Chondrocyte (in vitro differentiated cells): ENCODE measurements around the gene KLHL28. TPM values are rescaled to one million over a fixed set of nuclear protein-coding genes. Genes with fewer than 3 reads are reported as not detected.

ENCODE experiments used
- DNase-seq: peaks from one replicate; pipeline ENCODE4 v3.0.0; 2021; ENCODE audit warnings: mixed read lengths, low spot score
- H3K27ac Mint-ChIP-seq: one replicate; pipeline ENCODE4 v1.8.0; 2021; ENCODE audit warnings: mild to moderate bottlenecking, moderate library complexity, mixed read lengths; ENCODE audit not compliant: unreplicated experiment
- H3K27me3 Mint-ChIP-seq: 2 replicates; pipeline ENCODE4 v1.8.0; 2021; ENCODE audit warnings: low read depth, mixed read lengths
- H3K36me3 Mint-ChIP-seq: 2 replicates; pipeline ENCODE4 v1.8.0; 2021; ENCODE audit warnings: low read depth, mixed read lengths
- H3K4me1 Mint-ChIP-seq: 2 replicates; pipeline ENCODE4 v1.8.0; 2021; ENCODE audit warnings: low read depth, mild to moderate bottlenecking, mixed read lengths
- H3K4me3 Mint-ChIP-seq: one replicate; pipeline ENCODE4 v1.8.0; 2021; ENCODE audit warnings: mild to moderate bottlenecking, moderate library complexity, mixed read lengths; ENCODE audit not compliant: unreplicated experiment
- H3K9me3 Mint-ChIP-seq: 2 replicates; pipeline ENCODE4 v1.8.0; 2021; ENCODE audit warnings: low read depth, mixed read lengths
- CTCF ChIP-seq: fragments of 200-600 bp; sonication (generic); IDR thresholded peaks from 2 replicates; pipeline ENCODE4 v1.5.0; 2021; ENCODE audit warnings: antibody characterized with exemption, mild to moderate bottlenecking, moderate library complexity
- total RNA-seq: library from RNA; stranded (reverse); gene quantifications from 3 replicates; pipeline ENCODE4 v1.2.1, GENCODE V29; 2021

Gene KLHL28
- total RNA-seq, 1 donor from 2014 or later = 24.2 TPM

GRCh38 chr14:44963775-44964380 is 2.1 kb upstream of the KLHL28 start:
- no peak for DNase-seq
- no peak overlapping the region for H3K4me3 Mint-ChIP-seq
- peaks cover 68% of the 10 kb centered on the region for H3K4me1 Mint-ChIP-seq
- no peaks in the 10 kb centered on the region for H3K27me3 Mint-ChIP-seq
- no peak for TF ChIP-seq CTCF
- H3K9me3 Mint-ChIP-seq = no peaks in the 10 kb centered on the region
- H3K27ac Mint-ChIP-seq = peak overlapping the region; percentile 30
- H3K36me3 Mint-ChIP-seq = no peaks in the 10 kb centered on the region

- no peak for DNase-seq
- H3K27me3 Mint-ChIP-seq = no peaks in the 10 kb centered on the region
- no peaks in the 10 kb centered on the region for H3K9me3 Mint-ChIP-seq
- no peak overlapping the region for H3K4me3 Mint-ChIP-seq
- peaks cover 61% of the 10 kb centered on the region for H3K4me1 Mint-ChIP-seq
- TF ChIP-seq CTCF = no peak
- no peaks in the 10 kb centered on the region for H3K36me3 Mint-ChIP-seq
- no peak overlapping the region for H3K27ac Mint-ChIP-seq
These were observed 1.3 kb upstream of the KLHL28 start for GRCh38 chr14:44963044-44963528.

- Mint-ChIP-seq H3K4me3 (no peak overlapping the region), H3K4me1 (peaks cover 56% of the 10 kb centered on the region), H3K9me3 (no peaks in the 10 kb centered on the region), H3K36me3 (no peaks in the 10 kb centered on the region), H3K27me3 (no peaks in the 10 kb centered on the region), H3K27ac (no peak overlapping the region)
- peak; percentile 11 for TF ChIP-seq CTCF
- peak; percentile 93 for DNase-seq
These were observed 742 bp upstream of the KLHL28 start for GRCh38 chr14:44962334-44963043.

- no peak for DNase-seq
- H3K4me1 Mint-ChIP-seq = peaks cover 46% of the 10 kb centered on the region
- peak; percentile 10 for TF ChIP-seq CTCF
- H3K27me3 Mint-ChIP-seq = no peaks in the 10 kb centered on the region
- H3K9me3 Mint-ChIP-seq = no peaks in the 10 kb centered on the region
- H3K27ac Mint-ChIP-seq = no peak overlapping the region
- no peak overlapping the region for H3K4me3 Mint-ChIP-seq
- no peaks in the 10 kb centered on the region for H3K36me3 Mint-ChIP-seq
These were observed 595 bp downstream of the KLHL28 start for GRCh38 chr14:44961151-44961553.

GRCh38 chr14:44960646-44961045 is 1.1 kb downstream of the KLHL28 start:
- Mint-ChIP-seq H3K4me1 (peaks cover 42% of the 10 kb centered on the region), H3K27ac (no peak overlapping the region), H3K9me3 (no peaks in the 10 kb centered on the region), H3K27me3 (no peaks in the 10 kb centered on the region), H3K36me3 (no peaks in the 10 kb centered on the region), H3K4me3 (no peak overlapping the region)
- no peak for TF ChIP-seq CTCF
- no peak for DNase-seq
